PFSK-1 (cell line): Measurements from ENCODE around the gene RIMS1.

Experiments
- FOXP2 ChIP-seq: optimal IDR thresholded peaks from 2 replicates; pipeline ENCODE3; 2011; ENCODE audit warnings: borderline replicate concordance, control low read depth, inconsistent platforms; ENCODE audit not compliant: insufficient read depth; ENCODE audit errors: extremely low read length, extremely low read depth
- POLR2AphosphoS5 ChIP-seq: IDR thresholded peaks from 2 replicates; pipeline ENCODE4 v1.6.1; 2012; ENCODE audit warnings: low read depth, mild to moderate bottlenecking, control low read depth, low read length, moderate library complexity
- SIN3A ChIP-seq: IDR thresholded peaks from 2 replicates; pipeline ENCODE4 v1.6.1; 2012; ENCODE audit warnings: mild to moderate bottlenecking, low read length, moderate library complexity, borderline replicate concordance; ENCODE audit not compliant: insufficient read depth
- TAF1 ChIP-seq: IDR thresholded peaks from 2 replicates; pipeline ENCODE4 v1.6.1; 2012; ENCODE audit warnings: low read length, control low read depth, borderline replicate concordance; ENCODE audit not compliant: insufficient read depth
- TF ChIP-seq, protein P1 (sequence below), 2 experiments: IDR thresholded peaks; 2 replicates each; pipeline versions ENCODE4 v1.6.1 to v1.8.0; 2011 to 2012; ENCODE audit warnings: low read depth in 2 of 2, low read length in 2 of 2, control low read depth in 1 of 2, inconsistent platforms in 1 of 2, mild to moderate bottlenecking in 1 of 2, moderate library complexity in 1 of 2; ENCODE audit not compliant: insufficient read depth in 1 of 2

The RIMS1 gene

DNA sequence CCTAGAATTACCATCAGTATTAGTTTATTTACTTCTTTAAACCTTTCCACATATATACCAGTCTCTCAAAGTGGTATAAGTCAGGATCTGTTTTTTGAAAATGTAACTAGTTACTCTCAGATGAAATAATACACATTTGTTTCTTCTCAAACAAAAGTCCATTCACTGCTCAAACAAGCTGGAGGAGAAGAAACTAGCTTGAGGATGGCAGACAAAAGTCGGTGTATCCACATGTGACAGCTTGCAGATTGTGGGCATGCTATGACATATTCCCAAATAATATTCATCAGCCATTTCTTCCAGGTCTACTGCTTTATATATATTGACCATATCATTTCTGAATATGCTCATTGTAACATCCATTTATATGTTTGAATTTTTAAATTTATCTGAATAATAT is 538.1 kb downstream of the RIMS1 start:
- TF ChIP-seq FOXP2 = no peak

DNA sequence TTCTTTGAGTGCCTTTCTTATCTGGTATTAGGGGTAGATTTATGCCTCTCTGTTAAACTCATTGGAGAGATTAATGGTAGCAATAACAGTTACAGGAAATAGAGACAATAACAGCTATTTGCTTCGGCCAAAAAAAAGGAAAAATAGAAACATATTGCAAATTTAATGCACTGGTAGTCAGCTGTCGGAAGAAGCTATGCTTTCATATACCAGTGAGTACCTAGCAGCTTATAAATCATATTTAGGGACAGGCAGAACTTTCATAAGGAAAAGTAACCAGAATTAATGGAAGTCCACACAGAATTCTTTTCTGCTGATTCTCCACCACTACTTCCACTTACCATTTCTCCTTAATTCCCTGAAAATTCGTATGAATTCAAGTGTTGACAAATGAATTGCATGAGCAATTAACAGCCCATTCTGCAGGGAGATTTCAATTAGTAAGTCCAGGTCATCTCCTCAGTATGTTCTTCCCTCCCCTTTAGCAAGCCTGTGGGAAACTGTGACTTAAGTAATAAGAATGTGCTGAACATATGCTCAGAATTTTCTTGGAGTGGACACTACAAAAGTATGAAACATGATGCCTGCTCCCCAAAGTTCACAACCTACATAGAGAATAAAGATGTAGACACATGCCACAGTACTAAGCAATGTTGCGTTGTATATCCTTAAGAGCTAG is 538.8 kb downstream of the RIMS1 start:
- TF ChIP-seq SIN3A (no peak), POLR2AphosphoS5 (no peak), FOXP2 (no peak), TAF1 (no peak)
- TF ChIP-seq, protein P1, sequence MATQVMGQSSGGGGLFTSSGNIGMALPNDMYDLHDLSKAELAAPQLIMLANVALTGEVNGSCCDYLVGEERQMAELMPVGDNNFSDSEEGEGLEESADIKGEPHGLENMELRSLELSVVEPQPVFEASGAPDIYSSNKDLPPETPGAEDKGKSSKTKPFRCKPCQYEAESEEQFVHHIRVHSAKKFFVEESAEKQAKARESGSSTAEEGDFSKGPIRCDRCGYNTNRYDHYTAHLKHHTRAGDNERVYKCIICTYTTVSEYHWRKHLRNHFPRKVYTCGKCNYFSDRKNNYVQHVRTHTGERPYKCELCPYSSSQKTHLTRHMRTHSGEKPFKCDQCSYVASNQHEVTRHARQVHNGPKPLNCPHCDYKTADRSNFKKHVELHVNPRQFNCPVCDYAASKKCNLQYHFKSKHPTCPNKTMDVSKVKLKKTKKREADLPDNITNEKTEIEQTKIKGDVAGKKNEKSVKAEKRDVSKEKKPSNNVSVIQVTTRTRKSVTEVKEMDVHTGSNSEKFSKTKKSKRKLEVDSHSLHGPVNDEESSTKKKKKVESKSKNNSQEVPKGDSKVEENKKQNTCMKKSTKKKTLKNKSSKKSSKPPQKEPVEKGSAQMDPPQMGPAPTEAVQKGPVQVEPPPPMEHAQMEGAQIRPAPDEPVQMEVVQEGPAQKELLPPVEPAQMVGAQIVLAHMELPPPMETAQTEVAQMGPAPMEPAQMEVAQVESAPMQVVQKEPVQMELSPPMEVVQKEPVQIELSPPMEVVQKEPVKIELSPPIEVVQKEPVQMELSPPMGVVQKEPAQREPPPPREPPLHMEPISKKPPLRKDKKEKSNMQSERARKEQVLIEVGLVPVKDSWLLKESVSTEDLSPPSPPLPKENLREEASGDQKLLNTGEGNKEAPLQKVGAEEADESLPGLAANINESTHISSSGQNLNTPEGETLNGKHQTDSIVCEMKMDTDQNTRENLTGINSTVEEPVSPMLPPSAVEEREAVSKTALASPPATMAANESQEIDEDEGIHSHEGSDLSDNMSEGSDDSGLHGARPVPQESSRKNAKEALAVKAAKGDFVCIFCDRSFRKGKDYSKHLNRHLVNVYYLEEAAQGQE (IDR thresholded peaks at IDR 0.05; ENCODE audit: insufficient read depth in 1 of 2, low read depth in 2 of 2, low read length in 2 of 2) = no peak

DNA sequence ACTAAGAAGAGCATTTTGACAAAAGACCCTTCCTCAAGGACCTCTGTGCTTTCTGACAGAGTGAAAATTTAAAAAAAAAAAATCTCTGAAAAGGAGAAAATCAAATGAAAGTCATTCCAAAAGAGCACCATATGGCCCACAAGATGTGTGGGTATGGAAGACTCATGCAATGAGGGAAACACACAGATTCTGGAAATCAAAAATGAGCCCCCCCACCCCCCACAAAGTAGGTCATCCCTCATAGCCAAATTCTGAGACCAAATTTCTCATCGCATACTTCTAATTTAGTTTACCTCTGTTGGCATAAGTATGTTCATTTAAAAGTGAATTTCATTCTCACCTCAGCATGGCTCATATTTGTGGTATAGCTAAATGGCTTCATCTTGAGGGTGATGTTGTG is 554.3 kb downstream of the RIMS1 start:
- no peak for TF ChIP-seq SIN3A
- TF ChIP-seq POLR2AphosphoS5 = no peak
- TF ChIP-seq, protein P1 (IDR thresholded peaks at IDR 0.05; ENCODE audit: insufficient read depth in 1 of 2, low read depth in 2 of 2, low read length in 2 of 2) = no peak
- no peak for TF ChIP-seq TAF1
- no peak for TF ChIP-seq FOXP2

DNA sequence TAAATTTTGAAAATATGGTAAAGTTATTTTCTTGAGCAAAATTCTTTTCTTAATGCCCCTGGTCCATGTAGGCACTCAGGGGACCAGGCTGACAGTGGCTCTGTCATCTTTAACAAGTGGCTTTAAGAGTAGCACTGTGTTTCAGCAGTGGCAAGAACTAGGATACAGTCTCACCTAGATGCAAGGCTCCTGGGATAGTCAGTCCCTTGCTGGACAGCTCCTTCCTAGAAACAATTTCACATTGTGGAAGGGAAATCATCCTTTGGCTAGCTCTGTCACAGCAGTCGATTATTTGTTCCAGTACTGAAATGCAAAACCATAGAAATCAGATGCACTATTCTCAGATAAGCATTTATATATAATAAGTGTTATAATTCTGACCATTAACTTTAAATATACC is 560.1 kb downstream of the RIMS1 start:
- TF ChIP-seq SIN3A = no peak
- TF ChIP-seq, protein P1 (IDR thresholded peaks at IDR 0.05; ENCODE audit: insufficient read depth in 1 of 2, low read depth in 2 of 2, low read length in 2 of 2) = peak; percentile 67 to 89; a peak in 3 of 4 replicates
